HEK293 (cell line): ENCODE data around the gene SARS2.

Source experiments
- CTCF ChIP-seq: fragments of 450-650 bp; formaldehyde crosslinking; IDR thresholded peaks from 2 replicates; pipeline ENCODE4 v1.5.1; 2016; ENCODE audit warnings: missing biosample characterization, missing genetic modification characterization
- KLF10 ChIP-seq: fragments of 450-650 bp; IDR thresholded peaks from 2 replicates; pipeline ENCODE4 v1.5.1; 2018; ENCODE audit warnings: missing biosample characterization, mild to moderate bottlenecking, missing genetic modification characterization
- PRDM6 ChIP-seq: fragments of 450-650 bp; formaldehyde crosslinking; IDR thresholded peaks from 2 replicates; pipeline ENCODE4 v1.5.1; 2017; ENCODE audit warnings: missing biosample characterization, missing genetic modification characterization
- REST ChIP-seq: fragments of 450-650 bp; formaldehyde crosslinking; IDR thresholded peaks from 2 replicates; pipeline ENCODE4 v1.5.1; 2016; ENCODE audit warnings: missing biosample characterization, missing genetic modification characterization
- SP2 ChIP-seq: fragments of 450-650 bp; formaldehyde crosslinking; IDR thresholded peaks from 2 replicates; pipeline ENCODE4 v1.5.1; 2016; ENCODE audit warnings: missing biosample characterization, missing genetic modification characterization
- ZNF24 ChIP-seq: fragments of 450-650 bp; formaldehyde crosslinking; IDR thresholded peaks from 2 replicates; pipeline ENCODE4 v1.5.1; 2016; ENCODE audit warnings: missing biosample characterization, missing genetic modification characterization
- ZNF768 ChIP-seq: fragments of 450-650 bp; formaldehyde crosslinking; IDR thresholded peaks from 2 replicates; pipeline ENCODE4 v1.5.1; 2018; ENCODE audit warnings: missing biosample characterization, mild to moderate bottlenecking, missing genetic modification characterization
- ZNF785 ChIP-seq: fragments of 450-650 bp; formaldehyde crosslinking; IDR thresholded peaks from 2 replicates; pipeline ENCODE4 v1.5.1; 2016; ENCODE audit warnings: missing biosample characterization, missing genetic modification characterization
- ZNF791 ChIP-seq: fragments of 450-650 bp; formaldehyde crosslinking; IDR thresholded peaks from 2 replicates; pipeline ENCODE4 v1.5.1; 2016; ENCODE audit warnings: missing biosample characterization, missing genetic modification characterization

GRCh38 chr19:38877781-38878574 is 52.6 kb downstream of the SARS2 start, which contains the start of gene RINL:
- TF ChIP-seq PRDM6 (tag by site-specific recombination) = no peak
- TF ChIP-seq ZNF785 (tag by site-specific recombination) = 0 out of 2 replicates have a peak, but pooled peaks have one; percentile 30
- no peak for TF ChIP-seq KLF10 (tag by site-specific recombination)
- TF ChIP-seq CTCF = no peak
- TF ChIP-seq ZNF768 (tag by site-specific recombination) = no peak
- peak; percentile 68 for TF ChIP-seq SP2
- TF ChIP-seq REST (tag by site-specific recombination) = no peak
- no peak for TF ChIP-seq ZNF791 (tag by site-specific recombination)
- TF ChIP-seq ZNF24 = no peak
